MM.1S (cell line): ENCODE data around the gene CDCP2.

ENCODE experiments used
- DNase-seq: peaks from one replicate; pipeline ENCODE4 v3.0.0-alpha.2; 2015
- H2AFZ ChIP-seq: fragments of 300-600 bp; sonication (generic); 2 replicates; pipeline ENCODE4 v1.6.0; 2016; ENCODE audit warnings: antibody characterized with exemption, low read length
- H3F3A ChIP-seq: fragments of 300-600 bp; sonication (generic); 2 replicates; pipeline ENCODE4 v1.6.1; 2016; ENCODE audit warnings: mild to moderate bottlenecking, antibody characterized with exemption, low read length, moderate library complexity, mixed read lengths; ENCODE audit not compliant: insufficient read depth
- H3K27ac ChIP-seq: fragments of 300-600 bp; sonication (generic); 2 replicates; pipeline ENCODE4 v1.5.1; 2016; ENCODE audit warnings: mild to moderate bottlenecking, low read length
- H3K27me3 ChIP-seq: fragments of 300-600 bp; sonication (generic); replicated peaks from 2 replicates; pipeline ENCODE4 v1.6.0; 2016; ENCODE audit warnings: low read length; ENCODE audit not compliant: insufficient read depth
- H3K36me3 ChIP-seq: fragments of 300-600 bp; sonication (generic); replicated peaks from 2 replicates; pipeline ENCODE4 v1.6.1; 2016; ENCODE audit warnings: mild to moderate bottlenecking, low read length, mixed read lengths; ENCODE audit not compliant: insufficient read depth
- H3K4me1 ChIP-seq: fragments of 300-600 bp; sonication (generic); 2 replicates; pipeline ENCODE4 v1.6.1; 2016; ENCODE audit warnings: low read length, mixed read lengths
- H3K4me2 ChIP-seq: fragments of 300-600 bp; sonication (generic); 2 replicates; pipeline ENCODE4 v1.6.0; 2016; ENCODE audit warnings: low read depth, low read length
- H3K4me3 ChIP-seq: fragments of 300-600 bp; sonication (generic); 2 replicates; pipeline ENCODE4 v1.5.1; 2016; ENCODE audit warnings: low read length, mixed read lengths
- H3K79me2 ChIP-seq: fragments of 300-600 bp; sonication (generic); 2 replicates; pipeline ENCODE4 v1.6.1; 2016; ENCODE audit warnings: mixed run types, low read length, mixed read lengths
- H3K9ac ChIP-seq: fragments of 300-600 bp; sonication (generic); 2 replicates; pipeline ENCODE4 v1.6.1; 2016; ENCODE audit warnings: low read length, mixed read lengths
- H3K9me2 ChIP-seq: fragments of 300-600 bp; sonication (generic); replicated peaks from 2 replicates; pipeline ENCODE4 v1.6.1; 2016; ENCODE audit warnings: mild to moderate bottlenecking, low read length, mixed read lengths; ENCODE audit not compliant: insufficient read depth
- H3K9me3 ChIP-seq: fragments of 300-600 bp; sonication (generic); replicated peaks from 2 replicates; pipeline ENCODE4 v1.6.1; 2016; ENCODE audit warnings: mild to moderate bottlenecking, low read length, mixed read lengths; ENCODE audit not compliant: insufficient read depth
- H4K20me1 ChIP-seq: fragments of 300-600 bp; sonication (generic); 2 replicates; pipeline ENCODE4 v1.6.1; 2016; ENCODE audit warnings: mild to moderate bottlenecking, low read length, moderate library complexity, mixed read lengths; ENCODE audit not compliant: insufficient read depth
- CTCF ChIP-seq: fragments of 300-600 bp; sonication (generic); IDR thresholded peaks from 2 replicates; pipeline ENCODE4 v1.5.1; 2016; ENCODE audit warnings: antibody characterized with exemption, low read length, mixed read lengths
- EZH2 ChIP-seq: fragments of 300-600 bp; sonication (generic); optimal IDR thresholded peaks from 2 replicates; pipeline ENCODE3; 2017; ENCODE audit warnings: low read depth, mild to moderate bottlenecking, antibody characterized with exemption, low read length, mixed read lengths
- EZH2phosphoT487 ChIP-seq: fragments of 300-600 bp; sonication (generic); IDR thresholded peaks from 2 replicates; pipeline ENCODE4 v1.6.1; 2018; ENCODE audit warnings: antibody characterized with exemption, low read length

Gene CDCP2

GRCh38 chr1:54111624-54112023 is 41.2 kb downstream of the CDCP2 start:
- TF ChIP-seq EZH2phosphoT487 (no peak), EZH2 (no peak), CTCF (no peak)
- Histone ChIP-seq H3K9me2 (no peaks in the 10 kb centered on the region), H3K36me3 (no peaks in the 10 kb centered on the region), H3K27ac (no peak overlapping the region), H3K79me2 (no peaks in the 10 kb centered on the region), H3K9me3 (no peaks in the 10 kb centered on the region), H3K9ac (no peak overlapping the region), H3K4me1 (no peaks in the 10 kb centered on the region), H3K27me3 (no peaks in the 10 kb centered on the region), H4K20me1 (no peaks in the 10 kb centered on the region), H2AFZ (no peak overlapping the region), H3F3A (no peaks in the 10 kb centered on the region), H3K4me2 (no peak overlapping the region), H3K4me3 (no peak overlapping the region)
- DNase-seq = no peak

DNA sequence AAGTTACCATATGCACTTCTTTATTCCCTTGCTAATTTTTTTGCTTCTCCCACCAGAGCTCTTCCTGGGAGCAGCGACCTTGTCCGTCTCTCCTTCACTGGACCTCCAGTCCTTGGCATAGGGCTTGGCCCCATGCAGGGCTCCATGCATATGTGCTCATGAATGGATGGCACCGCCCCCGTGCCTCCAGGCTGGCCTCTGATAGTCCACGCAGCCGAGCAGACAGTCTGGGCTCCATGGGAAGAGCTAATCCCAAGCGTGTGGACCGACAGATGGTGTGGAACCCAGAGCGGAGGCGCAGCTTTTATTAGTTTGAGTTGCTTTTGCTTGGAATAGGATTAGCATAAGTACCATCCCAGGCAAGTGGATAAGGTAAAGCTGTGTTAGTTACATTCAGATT is 41.8 kb downstream of the CDCP2 start:
- H3F3A ChIP-seq = no peaks in the 10 kb centered on the region
- H3K36me3 ChIP-seq = no peaks in the 10 kb centered on the region
- DNase-seq = no peak
- H3K4me2 ChIP-seq = no peak overlapping the region
- no peak overlapping the region for H3K9ac ChIP-seq
- H3K27ac ChIP-seq = no peak overlapping the region
- no peaks in the 10 kb centered on the region for H3K9me2 ChIP-seq
- H2AFZ ChIP-seq = no peak overlapping the region
- TF ChIP-seq EZH2 (no peak), CTCF (no peak), EZH2phosphoT487 (no peak)
- no peaks in the 10 kb centered on the region for H3K9me3 ChIP-seq
- no peaks in the 10 kb centered on the region for H3K4me1 ChIP-seq
- no peaks in the 10 kb centered on the region for H3K27me3 ChIP-seq
- H4K20me1 ChIP-seq = no peaks in the 10 kb centered on the region
- no peak overlapping the region for H3K4me3 ChIP-seq
- H3K79me2 ChIP-seq = no peaks in the 10 kb centered on the region

DNA sequence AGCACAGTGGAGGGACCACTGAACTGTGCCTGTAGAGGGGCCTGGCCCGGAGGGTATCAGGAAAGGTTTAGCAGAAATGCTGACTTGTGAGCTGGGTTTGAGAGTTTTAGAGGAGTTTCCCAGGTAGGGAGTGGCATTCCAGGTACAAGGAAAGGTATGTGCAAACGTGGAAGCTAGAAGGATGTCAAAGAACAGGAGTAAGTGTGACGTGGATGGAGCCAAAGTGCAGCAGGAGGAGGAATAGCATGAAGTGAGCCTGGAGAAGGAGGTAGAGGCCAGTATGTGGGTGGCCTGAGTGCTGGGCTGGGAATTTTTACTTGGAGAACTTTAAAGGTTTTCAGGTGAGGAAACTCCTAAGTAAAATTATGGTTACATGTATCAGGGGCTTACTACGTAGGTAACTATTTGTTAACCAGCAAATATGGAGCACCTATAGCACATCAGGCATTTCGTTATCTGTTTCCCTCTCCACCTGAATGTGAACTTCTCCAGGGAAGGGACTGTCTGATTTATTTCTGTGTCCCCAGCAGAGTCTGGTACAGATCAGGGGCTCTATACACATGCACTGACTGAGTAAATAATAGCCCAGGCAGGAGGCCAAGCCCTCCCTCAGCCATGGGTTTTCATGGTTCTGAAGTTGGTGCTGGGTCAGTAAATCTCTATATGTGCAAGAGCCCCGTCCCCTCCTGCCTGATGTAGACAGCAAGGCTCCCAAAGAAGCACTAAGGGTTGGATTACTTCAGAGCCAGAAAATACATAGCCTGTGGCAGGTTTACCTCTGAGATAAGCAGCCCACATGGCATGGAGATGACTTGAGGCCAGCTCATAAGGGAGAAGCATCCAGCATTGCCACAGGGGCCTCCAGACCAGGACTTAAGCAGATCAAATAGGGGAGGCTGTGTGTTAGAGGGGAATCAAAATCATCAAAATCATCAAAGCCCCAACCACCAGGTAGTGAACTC is 43.4 kb downstream of the CDCP2 start:
- Histone ChIP-seq H3K9ac (no peak overlapping the region), H3K9me3 (no peaks in the 10 kb centered on the region), H3K4me2 (no peak overlapping the region), H3K4me3 (no peak overlapping the region), H3K4me1 (no peaks in the 10 kb centered on the region), H3K27me3 (no peaks in the 10 kb centered on the region), H4K20me1 (no peaks in the 10 kb centered on the region), H2AFZ (no peak overlapping the region), H3K79me2 (no peaks in the 10 kb centered on the region), H3K36me3 (no peaks in the 10 kb centered on the region), H3F3A (no peaks in the 10 kb centered on the region), H3K9me2 (no peaks in the 10 kb centered on the region), H3K27ac (no peak overlapping the region)
- no peak for DNase-seq
- no peak for TF ChIP-seq CTCF
- TF ChIP-seq EZH2 = no peak
- no peak for TF ChIP-seq EZH2phosphoT487
